ENCODE data around the gene PLAU. TPM values are rescaled to one million over a fixed set of nuclear protein-coding genes. Genes with fewer than 3 reads are reported as not detected.
"Not testable (repeated sequence)": the region's sequence is repeated elsewhere in the genome, so short reads cannot be mapped to it uniquely, and the experiment has no call there.

Gene PLAU
- total and polyA plus RNA-seq, 7 donors, result 2.5 to 15.7 (median 3.8) TPM

- intact Hi-C loops (cut with DNase I), result no loop called here
- Histone ChIP-seq H3K4me3 (no peak overlapping the region), H3K36me3 (no peaks in the 10 kb centered on the region), H3K9me3 (no peaks in the 10 kb centered on the region), H3K27me3 (no peaks in the 10 kb centered on the region), H3K27ac (no peak overlapping the region), H3K4me1 (peaks cover 0 to 27% (median 27%) of the 10 kb centered on the region in 4 donors)
- 77 to 83% methylated on average over 5 of the region's 5 CpGs for WGBS, 2 donors
- DNase-seq, result no peak
- TF ChIP-seq POLR2AphosphoS5 (IDR thresholded peaks at IDR 0.05) (no peak), CTCF (IDR thresholded peaks at IDR 0.05) (no peak), POLR2A (IDR thresholded peaks at IDR 0.05) (no peak)
These were observed 19.4 kb upstream of the PLAU start for GRCh38 chr10:73891540-73891939.

- H3K9me3 ChIP-seq, result no peaks in the 10 kb centered on the region
- no peak for TF ChIP-seq EP300 (IDR thresholded peaks at IDR 0.05)
- TF ChIP-seq POLR2AphosphoS5 (IDR thresholded peaks at IDR 0.05), result no peak
- no peak for TF ChIP-seq CTCF (IDR thresholded peaks at IDR 0.05)
- no peak for TF ChIP-seq POLR2A (IDR thresholded peaks at IDR 0.05)
- intact Hi-C loops (cut with DNase I), result no loop called here
- no peaks in the 10 kb centered on the region for H3K27me3 ChIP-seq
- no peak overlapping the region for H3K4me3 ChIP-seq
- no peak overlapping the region for H3K27ac ChIP-seq
- WGBS, 2 donors, result 74 to 75% methylated on average over 10 of the region's 10 CpGs
- peaks cover 0 to 18% (median 17%) of the 10 kb centered on the region in 4 donors for H3K4me1 ChIP-seq
- no peaks in the 10 kb centered on the region for H3K36me3 ChIP-seq
- no peak for DNase-seq
These were observed 18.5 kb upstream of the PLAU start for GRCh38 chr10:73892310-73893030.

- Histone ChIP-seq H3K36me3 (no peaks in the 10 kb centered on the region), H3K4me3 (no peak overlapping the region), H3K27me3 (no peaks in the 10 kb centered on the region), H3K27ac (no peak overlapping the region), H3K4me1 (peaks cover 0 to 8% (median 8%) of the 10 kb centered on the region in 4 donors), H3K9me3 (no peaks in the 10 kb centered on the region)
- intact Hi-C loops (cut with DNase I), result no loop called here
- DNase-seq, result no peak
- WGBS, 2 donors, result 79% methylated on average over 8 of the region's 8 CpGs
- no peak for TF ChIP-seq EP300 (IDR thresholded peaks at IDR 0.05)
- no peak for TF ChIP-seq POLR2A (IDR thresholded peaks at IDR 0.05)
- TF ChIP-seq POLR2AphosphoS5 (IDR thresholded peaks at IDR 0.05), result no peak
- no peak for TF ChIP-seq CTCF (IDR thresholded peaks at IDR 0.05)
These were observed 17.5 kb upstream of the PLAU start for GRCh38 chr10:73893426-73893825.

- intact Hi-C loops (cut with DNase I), result no loop called here
- Histone ChIP-seq H3K4me1 (no peaks in the 10 kb centered on the region), H3K9me3 (no peaks in the 10 kb centered on the region), H3K27ac (no peak overlapping the region), H3K36me3 (no peaks in the 10 kb centered on the region), H3K4me3 (no peak overlapping the region), H3K27me3 (no peaks in the 10 kb centered on the region)
- 70 to 79% methylated on average over 6 of the region's 6 CpGs for WGBS, 2 donors
- DNase-seq, result no peak
- no peak for TF ChIP-seq POLR2A (IDR thresholded peaks at IDR 0.05)
- TF ChIP-seq CTCF (IDR thresholded peaks at IDR 0.05), result no peak
- TF ChIP-seq EP300 (IDR thresholded peaks at IDR 0.05), result no peak
- no peak for TF ChIP-seq POLR2AphosphoS5 (IDR thresholded peaks at IDR 0.05)
These were observed 16.5 kb upstream of the PLAU start for GRCh38 chr10:73894245-73894971.

- DNase-seq; intact Hi-C loops (cut with DNase I); H3K27ac ChIP-seq; H3K27me3 ChIP-seq; H3K36me3 ChIP-seq; H3K9me3 ChIP-seq; H3K4me3 ChIP-seq; H3K4me1 ChIP-seq: not testable (repeated sequence)
- WGBS, 2 donors, result 91 to 96% methylated on average over 9 of the region's 9 CpGs
These were observed 15.6 kb upstream of the PLAU start for GRCh38 chr10:73895381-73895780.

All from sigmoid colon (tissue), 7 donors.